DMS53 treated with DMSO at 0.1 percent for 48 hours (cell line): ENCODE results near the gene ELF3.
"Not testable (repeated sequence)": the region's sequence is repeated elsewhere in the genome, so short reads cannot be mapped to it uniquely, and the experiment has no call there.

Source experiments
- DNase-seq: peaks from one replicate; lab custom pipeline; 2025; ENCODE audit not compliant: unreplicated experiment; lab: John Stamatoyannopoulos, UW

Gene ELF3

GRCh38 chr1:202007805-202008489, 2.4 kb upstream of the ELF3 start:
- DNase-seq, result peak; percentile 94

DNA sequence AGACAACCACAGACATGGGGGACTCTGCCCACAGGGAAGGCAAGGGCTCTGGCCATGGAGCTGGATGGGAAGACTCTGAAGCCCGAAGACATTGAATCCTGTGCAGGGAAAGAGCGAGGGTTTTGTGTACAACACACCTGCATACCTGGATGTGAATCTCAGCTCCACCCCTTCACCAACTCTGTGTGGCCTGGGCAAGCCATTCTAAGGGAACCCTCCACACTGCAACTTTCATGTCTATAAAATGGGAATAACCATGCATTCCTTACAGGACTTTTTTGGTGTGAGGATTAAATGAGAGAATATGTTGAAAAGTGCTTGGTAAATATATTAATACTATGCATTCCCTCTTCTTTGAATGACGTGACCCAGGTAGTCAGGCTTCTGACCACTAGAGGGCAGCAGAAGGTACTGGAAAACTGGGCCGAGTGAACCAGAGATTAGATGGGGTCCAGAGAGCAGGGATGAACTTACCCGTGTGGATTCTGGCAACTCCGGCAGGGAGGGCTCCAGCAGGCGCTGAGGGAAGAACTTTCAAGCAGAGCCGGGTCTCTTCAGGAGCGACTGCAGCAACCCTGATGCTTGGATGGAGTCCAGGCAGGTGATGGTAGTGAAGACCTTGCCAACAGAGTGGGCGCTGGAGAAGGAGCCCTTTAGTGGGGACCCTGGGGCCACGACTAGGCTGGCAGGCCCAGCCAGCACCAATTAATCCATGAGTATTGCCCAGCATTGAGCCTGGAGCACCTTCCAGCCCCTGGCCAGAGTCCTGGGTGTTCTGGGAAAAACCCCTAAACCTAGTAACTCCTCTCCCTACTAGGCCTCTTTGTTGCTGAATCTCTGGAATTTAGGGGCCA, 834 bp upstream of the ELF3 start:
- peak; percentile 95 for DNase-seq

- DNase-seq, result no peak
Measured at GRCh38 chr1:202011994-202012393, 1.6 kb downstream of the ELF3 start.

DNA sequence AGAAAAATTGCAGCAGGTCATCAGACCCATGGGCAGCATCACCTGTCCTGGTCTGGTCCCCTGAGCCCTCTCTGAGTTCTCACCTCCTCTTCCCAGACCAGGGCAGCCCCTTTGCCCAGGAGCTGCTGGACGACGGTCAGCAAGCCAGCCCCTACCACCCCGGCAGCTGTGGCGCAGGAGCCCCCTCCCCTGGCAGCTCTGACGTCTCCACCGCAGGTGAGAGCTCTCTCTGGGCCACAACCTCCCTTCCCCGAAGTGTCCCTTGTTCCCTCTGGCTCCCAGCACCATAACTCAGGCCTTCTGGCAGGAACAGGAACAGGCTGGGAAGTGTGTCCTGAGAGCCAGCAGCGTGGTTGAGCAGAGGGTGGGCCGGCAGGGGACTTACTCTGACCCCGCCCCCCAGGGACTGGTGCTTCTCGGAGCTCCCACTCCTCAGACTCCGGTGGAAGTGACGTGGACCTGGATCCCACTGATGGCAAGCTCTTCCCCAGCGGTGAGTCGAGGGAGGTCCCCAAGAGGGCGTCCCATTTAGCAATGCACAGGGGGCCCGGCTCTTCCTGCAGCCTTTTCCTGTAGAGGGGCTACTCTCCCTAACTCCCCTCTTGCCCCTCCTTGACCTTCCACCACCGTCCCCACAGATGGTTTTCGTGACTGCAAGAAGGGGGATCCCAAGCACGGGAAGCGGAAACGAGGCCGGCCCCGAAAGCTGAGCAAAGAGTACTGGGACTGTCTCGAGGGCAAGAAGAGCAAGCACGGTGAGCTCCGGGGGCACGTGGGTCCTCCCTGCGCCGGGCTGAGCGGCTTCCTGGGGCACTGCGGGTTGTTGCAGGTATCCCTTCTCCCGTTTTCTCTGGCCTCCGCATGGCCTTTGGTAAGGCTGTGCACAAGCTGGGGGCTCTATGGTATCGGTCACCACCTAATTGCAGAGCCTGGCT, 2.4 kb downstream of the ELF3 start:
- no peak for DNase-seq

DNA sequence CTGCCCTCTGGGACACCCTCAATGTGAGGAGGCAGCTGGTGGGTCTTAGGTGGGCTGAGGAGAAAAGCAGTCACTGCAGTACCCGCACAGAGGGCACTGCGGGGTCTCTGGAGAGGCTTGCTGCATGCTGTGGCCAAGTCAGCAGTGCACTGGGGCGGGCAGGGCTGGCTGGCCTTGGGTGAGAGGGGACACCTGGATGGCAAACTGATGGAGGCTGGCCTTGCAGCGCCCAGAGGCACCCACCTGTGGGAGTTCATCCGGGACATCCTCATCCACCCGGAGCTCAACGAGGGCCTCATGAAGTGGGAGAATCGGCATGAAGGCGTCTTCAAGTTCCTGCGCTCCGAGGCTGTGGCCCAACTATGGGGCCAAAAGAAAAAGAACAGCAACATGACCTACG, 3.2 kb downstream of the ELF3 start:
- no peak for DNase-seq

DNA sequence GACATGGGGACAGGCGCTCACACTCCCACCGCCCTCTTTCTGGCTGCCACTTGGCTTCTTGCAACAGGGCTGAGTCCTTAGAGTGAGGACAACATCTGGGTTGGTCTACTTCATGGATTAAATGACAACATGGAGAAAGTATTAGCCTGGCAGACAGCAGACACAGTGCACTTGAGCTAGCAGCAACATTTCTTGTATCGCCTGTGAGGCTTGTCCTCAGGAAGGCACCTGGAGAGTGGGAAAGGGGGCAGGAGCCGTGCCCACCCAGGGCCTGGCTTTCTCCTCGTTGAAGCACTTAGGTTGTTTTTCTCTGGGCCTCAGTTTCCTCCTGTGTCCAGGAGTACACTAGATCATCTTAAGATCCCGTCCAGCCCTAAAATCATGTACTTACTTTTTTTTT, 3.7 kb downstream of the ELF3 start:
- DNase-seq, result no peak

DNA sequence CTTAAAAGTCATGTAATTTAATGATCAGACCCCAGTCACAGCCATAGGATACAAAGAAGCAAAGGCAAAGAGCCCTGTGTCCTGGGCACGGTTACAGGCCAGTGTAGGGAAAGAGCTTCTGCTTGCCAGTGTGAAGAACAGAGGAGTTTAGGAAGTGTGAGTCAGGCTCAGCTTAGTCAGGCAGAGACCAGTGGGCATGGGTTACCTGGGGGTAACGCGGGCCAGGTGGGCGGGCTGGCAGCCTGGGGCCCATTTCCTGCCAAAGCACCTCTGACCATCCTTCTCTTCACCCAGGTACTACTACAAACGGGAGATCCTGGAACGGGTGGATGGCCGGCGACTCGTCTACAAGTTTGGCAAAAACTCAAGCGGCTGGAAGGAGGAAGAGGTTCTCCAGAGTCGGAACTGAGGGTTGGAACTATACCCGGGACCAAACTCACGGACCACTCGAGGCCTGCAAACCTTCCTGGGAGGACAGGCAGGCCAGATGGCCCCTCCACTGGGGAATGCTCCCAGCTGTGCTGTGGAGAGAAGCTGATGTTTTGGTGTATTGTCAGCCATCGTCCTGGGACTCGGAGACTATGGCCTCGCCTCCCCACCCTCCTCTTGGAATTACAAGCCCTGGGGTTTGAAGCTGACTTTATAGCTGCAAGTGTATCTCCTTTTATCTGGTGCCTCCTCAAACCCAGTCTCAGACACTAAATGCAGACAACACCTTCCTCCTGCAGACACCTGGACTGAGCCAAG, 4.7 kb downstream of the ELF3 start:
- DNase-seq, result no peak

DNA sequence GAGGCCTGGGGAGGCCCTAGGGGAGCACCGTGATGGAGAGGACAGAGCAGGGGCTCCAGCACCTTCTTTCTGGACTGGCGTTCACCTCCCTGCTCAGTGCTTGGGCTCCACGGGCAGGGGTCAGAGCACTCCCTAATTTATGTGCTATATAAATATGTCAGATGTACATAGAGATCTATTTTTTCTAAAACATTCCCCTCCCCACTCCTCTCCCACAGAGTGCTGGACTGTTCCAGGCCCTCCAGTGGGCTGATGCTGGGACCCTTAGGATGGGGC, 5.2 kb downstream of the ELF3 start:
- DNase-seq, result no peak

DNA sequence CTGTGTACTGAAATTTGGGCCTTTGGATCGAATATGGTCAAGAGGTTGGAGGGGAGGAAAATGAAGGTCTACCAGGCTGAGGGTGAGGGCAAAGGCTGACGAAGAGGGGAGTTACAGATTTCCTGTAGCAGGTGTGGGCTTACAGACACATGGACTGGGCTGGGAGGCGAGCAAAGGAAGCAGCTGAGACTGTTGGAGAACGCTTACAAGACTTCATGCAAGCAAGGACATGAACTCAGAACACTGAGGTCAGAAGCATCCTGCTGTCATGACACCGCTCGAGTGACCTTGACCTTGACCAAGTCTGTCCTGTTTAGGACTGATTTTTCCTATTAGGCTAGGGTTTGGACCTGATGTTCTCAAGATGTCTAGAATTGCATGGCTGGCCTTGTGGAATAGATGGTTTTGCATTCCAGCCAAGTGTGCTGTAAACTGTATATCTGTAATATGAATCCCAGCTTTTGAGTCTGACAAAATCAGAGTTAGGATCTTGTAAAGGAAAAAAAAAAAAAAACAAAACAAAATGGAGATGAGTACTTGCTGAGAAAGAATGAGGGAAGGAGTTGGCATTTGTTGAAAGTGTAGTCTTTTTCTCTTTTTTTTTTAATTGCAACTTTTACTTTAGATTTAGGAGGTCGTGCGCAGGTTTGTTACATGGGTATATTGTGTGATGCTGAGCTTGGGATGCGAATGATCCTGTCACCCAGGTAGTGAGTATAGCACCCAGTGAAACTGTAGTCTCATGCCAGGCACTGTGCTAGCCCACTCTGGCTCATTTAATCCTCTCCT, 5.8 kb downstream of the ELF3 start:
- DNase-seq, result no peak

DNA sequence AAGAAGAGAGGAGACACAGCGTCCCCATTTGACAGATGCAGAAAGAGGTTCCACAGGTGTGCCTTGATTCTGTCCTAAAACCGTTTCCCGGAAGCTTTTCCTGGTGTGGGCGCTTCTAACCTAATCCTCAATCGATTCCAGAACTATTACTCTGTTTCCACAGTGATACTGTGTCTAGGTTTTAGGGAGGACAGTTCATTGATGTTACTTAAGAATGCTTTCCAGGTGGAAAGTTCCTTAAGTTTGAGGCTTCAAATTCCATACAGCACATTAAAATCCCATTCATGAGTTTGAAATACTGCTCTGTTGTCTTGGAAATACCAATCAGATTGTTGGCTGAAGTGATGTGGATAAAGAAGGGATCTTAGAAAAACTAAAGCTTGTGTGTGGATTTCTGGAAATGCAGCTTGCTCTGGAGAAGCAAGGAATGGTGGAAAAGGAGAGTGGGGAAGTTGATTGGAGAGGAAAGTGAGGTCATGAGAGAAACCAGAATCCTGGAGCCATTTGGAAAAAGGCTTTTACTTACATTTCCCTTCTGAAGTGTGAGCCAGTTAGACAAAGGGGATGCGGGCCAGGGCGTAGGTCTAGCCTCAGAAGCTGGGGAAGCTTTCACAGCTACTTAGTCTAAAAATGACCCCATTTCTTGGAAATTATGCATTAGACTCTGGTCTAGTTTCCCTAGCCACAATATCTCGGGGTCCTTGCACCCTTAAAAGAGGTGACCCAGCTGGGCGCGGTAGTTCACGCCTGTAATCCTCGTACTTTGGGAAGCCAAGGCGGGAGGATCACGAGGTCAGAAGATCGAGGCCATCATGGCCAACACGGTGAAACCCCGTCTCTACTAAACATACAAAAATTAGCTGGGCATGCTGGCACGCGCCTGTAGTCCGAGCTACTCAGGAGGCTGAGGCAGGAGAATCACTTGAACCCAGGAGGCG, 6.7 kb downstream of the ELF3 start:
- no peak for DNase-seq

DNA sequence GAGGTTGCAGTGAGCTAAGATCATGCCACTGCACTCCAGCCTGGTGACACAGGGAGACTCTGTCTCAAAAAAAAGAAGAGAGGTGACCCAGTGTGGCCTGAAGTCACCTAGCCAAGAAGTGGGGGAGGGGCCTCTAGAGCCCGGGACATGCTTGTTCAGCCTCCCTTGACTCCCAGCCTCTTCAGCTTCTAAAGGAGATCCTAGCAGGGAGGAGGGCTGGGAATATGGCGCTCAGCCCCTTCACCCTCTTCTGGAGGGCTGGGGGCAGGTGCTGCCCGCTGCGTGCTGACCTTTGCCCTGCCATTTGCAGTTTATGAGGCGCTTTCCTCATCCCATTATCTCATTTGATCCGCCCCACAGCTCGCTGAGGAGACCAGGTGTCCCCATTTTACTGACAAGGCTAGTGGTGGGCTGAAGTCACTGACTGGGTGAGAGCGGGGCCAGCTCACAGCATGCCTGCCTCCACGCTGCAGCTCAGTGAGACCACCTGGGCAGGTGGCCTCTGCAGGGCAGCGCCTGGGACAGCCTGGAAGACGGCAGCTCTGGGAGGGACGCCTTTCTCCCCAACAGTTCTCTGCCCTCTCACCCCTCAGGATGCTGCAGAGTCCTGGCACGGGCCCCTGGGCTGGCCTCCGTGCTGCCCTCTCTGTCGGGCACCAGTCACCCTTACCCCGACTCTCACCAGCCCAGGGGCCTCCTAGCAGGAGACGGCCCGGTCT, 7.5 kb downstream of the ELF3 start:
- peak; percentile 98 for DNase-seq

GRCh38 chr1:202018468-202019234, 8.3 kb downstream of the ELF3 start:
- DNase-seq, result peak; percentile 99

- DNase-seq, result not testable (repeated sequence)
Measured at GRCh38 chr1:202019235-202019558, 8.8 kb downstream of the ELF3 start.

DNA sequence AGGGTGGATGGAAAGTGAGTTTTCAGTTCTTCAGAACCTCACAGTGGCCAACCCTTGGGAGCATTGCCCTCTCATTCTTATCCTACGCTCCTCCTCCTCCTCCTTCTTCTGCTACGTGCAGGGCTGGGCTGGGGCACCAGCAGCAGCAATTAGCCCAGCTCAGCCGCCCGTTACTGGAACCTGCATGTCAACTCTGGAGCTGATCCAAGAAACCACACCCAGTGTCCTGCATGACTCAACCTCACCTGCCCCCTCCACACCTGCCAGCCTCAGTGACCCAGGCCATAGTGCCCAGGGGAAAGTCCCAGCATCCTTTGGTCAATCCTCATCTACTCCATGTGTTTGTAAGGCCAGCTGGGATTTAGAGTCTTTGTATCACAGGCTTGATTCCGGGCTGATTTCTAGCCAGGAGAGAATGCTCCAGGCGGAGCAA, 12.6 kb downstream of the ELF3 start:
- DNase-seq, result peak; percentile 99

GRCh38 chr1:202029171-202029665, 18.8 kb downstream of the ELF3 start:
- peak; percentile 95 for DNase-seq

GRCh38 chr1:202029727-202030126, 19.3 kb downstream of the ELF3 start:
- no peak for DNase-seq

GRCh38 chr1:202031796-202032195, 21.4 kb downstream of the ELF3 start:
- no peak for DNase-seq
